Panc1 (cell line): ENCODE data around the gene DMBT1. TPM values are rescaled to one million over a fixed set of nuclear protein-coding genes. Genes with fewer than 3 reads are reported as not detected.

ENCODE experiments used
- ATAC-seq: fragments of 200-7000 bp; cut with Tn5 transposase; 2 replicates; pipeline ENCODE4 v1.9.1; 2020; ENCODE audit warnings: mild to moderate bottlenecking, moderate library complexity
- BruUV-seq: library from RNA; stranded (reverse); fragments of 400-500 nt; replicated peaks from 2 replicates; lab custom pipeline; 2021; lab: Mats Ljungman, UMichigan
- CTCF ChIA-PET: fragments of 300-600 bp; sonication (Branson Sonifier 250); formaldehyde crosslinking; loops from one replicate; lab custom pipeline; 2022; ENCODE audit warnings: antibody characterized with exemption; lab: Charles Lee
- POLR2A ChIA-PET: fragments of 300-600 bp; sonication (Branson Sonifier 250); formaldehyde crosslinking; loops from one replicate; lab custom pipeline; 2022; ENCODE audit warnings: antibody characterized with exemption; lab: Charles Lee
- DNase-seq: peaks from one replicate; pipeline ENCODE4 v3.0.0-alpha.2; 2010; ENCODE audit warnings: low read depth, low spot score
- H3K27ac ChIP-seq: 2 replicates; pipeline ENCODE4 v1.5.1; 2011; ENCODE audit warnings: mild to moderate bottlenecking, low read length, inconsistent platforms
- H3K27me3 ChIP-seq: fragments of 200-500 bp; sonication (Bioruptor generic); 2 replicates; pipeline ENCODE4 v1.6.0; 2014; ENCODE audit warnings: low read length, inconsistent platforms; ENCODE audit not compliant: control insufficient read depth, insufficient read depth
- H3K36me3 ChIP-seq: fragments of 200-500 bp; sonication (Bioruptor generic); 2 replicates; pipeline ENCODE4 v1.5.1; 2014; ENCODE audit warnings: inconsistent platforms, mild to moderate bottlenecking, low read length, moderate library complexity; ENCODE audit not compliant: control insufficient read depth, insufficient read depth
- H3K4me1 ChIP-seq: 2 replicates; pipeline ENCODE4 v1.5.1; 2011; ENCODE audit warnings: inconsistent platforms, mild to moderate bottlenecking, low read length, moderate library complexity; ENCODE audit not compliant: control insufficient read depth, insufficient read depth
- H3K4me3 ChIP-seq, 2 experiments: 2 replicates each; pipeline ENCODE4 v1.5.1; 2011 to 2012; ENCODE audit warnings: low read depth in 2 of 2, low read length in 2 of 2, mild to moderate bottlenecking in 2 of 2, inconsistent platforms in 1 of 2, moderate library complexity in 1 of 2
- H3K9me3 ChIP-seq: fragments of 200-500 bp; sonication (Bioruptor generic); 2 replicates; pipeline ENCODE4 v1.5.1; 2014; ENCODE audit warnings: low read depth, mild to moderate bottlenecking, inconsistent platforms, low read length, moderate library complexity; ENCODE audit not compliant: control insufficient read depth, insufficient read depth
- POLR2AphosphoS5 ChIP-seq: IDR thresholded peaks from 2 replicates; pipeline ENCODE4 v1.6.1; 2012; ENCODE audit warnings: mild to moderate bottlenecking, low read depth, low read length, moderate library complexity
- SIN3A ChIP-seq: IDR thresholded peaks from 2 replicates; pipeline ENCODE4 v1.6.1; 2012; ENCODE audit warnings: low read depth, mild to moderate bottlenecking, low read length, moderate library complexity, borderline replicate concordance; ENCODE audit not compliant: insufficient read depth
- TCF7L2 ChIP-seq: IDR thresholded peaks from 2 replicates; pipeline ENCODE4 v1.6.1; 2011; ENCODE audit warnings: mild to moderate bottlenecking, low read depth, low read length, inconsistent platforms
- in situ Hi-C: cut with HindIII; loops from 2 replicates; pipeline ENCODE4 v1.10.0; 2016; ENCODE audit warnings: low sequenced_read_pairs, low pct_unique_long_range_greater_than_20kb
- intact Hi-C: fragments of 100-400 bp; cut with micrococcal nuclease; formaldehyde crosslinking; loops from one replicate; pipeline ENCODE4 v1.10.0; 2022; ENCODE audit not compliant: unreplicated experiment
- total RNA-seq: library from RNA; stranded (reverse); gene quantifications from one replicate; pipeline ENCODE4 v1.2.1, GENCODE V29; 2021; ENCODE audit not compliant: unreplicated experiment
- TF ChIP-seq, protein P1 (sequence below), 2 experiments: IDR thresholded peaks; 2 replicates each; pipeline ENCODE4 v1.6.1; 2011 to 2012; ENCODE audit warnings: low read depth in 2 of 2, control low read depth in 1 of 2, low read length in 1 of 2, mild to moderate bottlenecking in 1 of 2, moderate library complexity in 1 of 2; ENCODE audit not compliant: insufficient read depth in 1 of 2
- TF ChIP-seq, protein P2 (sequence below): fragments of 450-650 bp; IDR thresholded peaks from 2 replicates; pipeline ENCODE4 v1.5.1; 2017; ENCODE audit warnings: mild to moderate bottlenecking

The DMBT1 gene
- total RNA-seq, 1 experiment from 2014 or later, result 0.05 TPM

DNA sequence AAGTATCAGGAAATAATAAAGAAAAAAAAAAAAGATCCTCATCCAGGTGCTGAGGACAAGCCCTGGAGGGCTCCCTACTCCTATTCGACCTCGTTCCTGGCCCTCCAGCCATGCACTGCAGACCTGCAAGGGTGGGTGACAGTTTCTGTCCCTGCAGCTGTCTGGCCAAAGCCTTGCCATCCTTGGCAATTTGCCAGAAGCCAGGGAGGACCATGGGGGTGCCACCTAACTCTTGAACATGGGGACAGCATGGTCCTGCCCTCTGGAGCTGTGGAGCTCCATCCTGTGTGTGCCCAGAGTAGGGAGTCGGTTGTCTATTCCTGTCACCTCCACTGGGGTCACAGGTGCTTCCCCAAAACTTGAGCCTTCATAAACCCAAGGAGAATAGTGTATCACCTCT lies 27.8 kb downstream of the DMBT1 start:
- intact Hi-C loops (no loop called here), in situ Hi-C loops (no loop called here)
- H3K9me3 ChIP-seq, result no peaks in the 10 kb centered on the region
- no TSS peak for BruUV-seq
- H3K27me3 ChIP-seq, result no peaks in the 10 kb centered on the region
- H3K4me1 ChIP-seq, result no peaks in the 10 kb centered on the region
- H3K36me3 ChIP-seq, result no peaks in the 10 kb centered on the region
- ATAC-seq (no peak), DNase-seq (no peak)
- H3K4me3 ChIP-seq, result no peak overlapping the region
- CTCF ChIA-PET, result no interaction called here
- TF ChIP-seq, protein P1, sequence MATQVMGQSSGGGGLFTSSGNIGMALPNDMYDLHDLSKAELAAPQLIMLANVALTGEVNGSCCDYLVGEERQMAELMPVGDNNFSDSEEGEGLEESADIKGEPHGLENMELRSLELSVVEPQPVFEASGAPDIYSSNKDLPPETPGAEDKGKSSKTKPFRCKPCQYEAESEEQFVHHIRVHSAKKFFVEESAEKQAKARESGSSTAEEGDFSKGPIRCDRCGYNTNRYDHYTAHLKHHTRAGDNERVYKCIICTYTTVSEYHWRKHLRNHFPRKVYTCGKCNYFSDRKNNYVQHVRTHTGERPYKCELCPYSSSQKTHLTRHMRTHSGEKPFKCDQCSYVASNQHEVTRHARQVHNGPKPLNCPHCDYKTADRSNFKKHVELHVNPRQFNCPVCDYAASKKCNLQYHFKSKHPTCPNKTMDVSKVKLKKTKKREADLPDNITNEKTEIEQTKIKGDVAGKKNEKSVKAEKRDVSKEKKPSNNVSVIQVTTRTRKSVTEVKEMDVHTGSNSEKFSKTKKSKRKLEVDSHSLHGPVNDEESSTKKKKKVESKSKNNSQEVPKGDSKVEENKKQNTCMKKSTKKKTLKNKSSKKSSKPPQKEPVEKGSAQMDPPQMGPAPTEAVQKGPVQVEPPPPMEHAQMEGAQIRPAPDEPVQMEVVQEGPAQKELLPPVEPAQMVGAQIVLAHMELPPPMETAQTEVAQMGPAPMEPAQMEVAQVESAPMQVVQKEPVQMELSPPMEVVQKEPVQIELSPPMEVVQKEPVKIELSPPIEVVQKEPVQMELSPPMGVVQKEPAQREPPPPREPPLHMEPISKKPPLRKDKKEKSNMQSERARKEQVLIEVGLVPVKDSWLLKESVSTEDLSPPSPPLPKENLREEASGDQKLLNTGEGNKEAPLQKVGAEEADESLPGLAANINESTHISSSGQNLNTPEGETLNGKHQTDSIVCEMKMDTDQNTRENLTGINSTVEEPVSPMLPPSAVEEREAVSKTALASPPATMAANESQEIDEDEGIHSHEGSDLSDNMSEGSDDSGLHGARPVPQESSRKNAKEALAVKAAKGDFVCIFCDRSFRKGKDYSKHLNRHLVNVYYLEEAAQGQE (IDR thresholded peaks at IDR 0.05; ENCODE audit: insufficient read depth in 1 of 2, low read depth in 2 of 2, low read length in 1 of 2), result no peak
- no peak for TF ChIP-seq POLR2AphosphoS5
- no peak for TF ChIP-seq TCF7L2
- TF ChIP-seq SIN3A, result no peak
- TF ChIP-seq, protein P2, sequence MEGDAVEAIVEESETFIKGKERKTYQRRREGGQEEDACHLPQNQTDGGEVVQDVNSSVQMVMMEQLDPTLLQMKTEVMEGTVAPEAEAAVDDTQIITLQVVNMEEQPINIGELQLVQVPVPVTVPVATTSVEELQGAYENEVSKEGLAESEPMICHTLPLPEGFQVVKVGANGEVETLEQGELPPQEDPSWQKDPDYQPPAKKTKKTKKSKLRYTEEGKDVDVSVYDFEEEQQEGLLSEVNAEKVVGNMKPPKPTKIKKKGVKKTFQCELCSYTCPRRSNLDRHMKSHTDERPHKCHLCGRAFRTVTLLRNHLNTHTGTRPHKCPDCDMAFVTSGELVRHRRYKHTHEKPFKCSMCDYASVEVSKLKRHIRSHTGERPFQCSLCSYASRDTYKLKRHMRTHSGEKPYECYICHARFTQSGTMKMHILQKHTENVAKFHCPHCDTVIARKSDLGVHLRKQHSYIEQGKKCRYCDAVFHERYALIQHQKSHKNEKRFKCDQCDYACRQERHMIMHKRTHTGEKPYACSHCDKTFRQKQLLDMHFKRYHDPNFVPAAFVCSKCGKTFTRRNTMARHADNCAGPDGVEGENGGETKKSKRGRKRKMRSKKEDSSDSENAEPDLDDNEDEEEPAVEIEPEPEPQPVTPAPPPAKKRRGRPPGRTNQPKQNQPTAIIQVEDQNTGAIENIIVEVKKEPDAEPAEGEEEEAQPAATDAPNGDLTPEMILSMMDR, result no peak
- H3K27ac ChIP-seq, result no peak overlapping the region
- POLR2A ChIA-PET, result no interaction called here

DNA sequence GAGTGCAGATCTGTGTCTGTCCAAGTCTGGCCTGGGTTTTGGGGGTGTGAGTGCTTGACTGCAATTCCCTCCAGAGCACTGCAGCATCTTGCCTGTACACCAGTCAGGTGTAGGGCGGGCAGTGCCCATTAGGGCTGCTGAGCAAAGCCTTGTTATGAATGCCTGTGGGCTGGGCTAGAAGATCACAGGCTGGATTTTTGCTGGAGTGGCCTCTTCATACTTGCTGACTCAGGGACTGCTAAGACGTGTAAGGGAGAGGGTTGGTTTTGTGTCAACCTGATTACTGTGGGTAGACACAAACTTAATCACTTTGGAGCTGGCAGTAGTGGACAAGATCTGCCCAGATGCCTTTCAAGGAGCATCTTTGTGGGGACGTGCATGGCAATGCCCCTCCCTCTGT lies 29.6 kb downstream of the DMBT1 start:
- no peak for DNase-seq
- TF ChIP-seq SIN3A, result no peak
- TF ChIP-seq TCF7L2, result no peak
- TF ChIP-seq, protein P1 (IDR thresholded peaks at IDR 0.05; ENCODE audit: insufficient read depth in 1 of 2, low read depth in 2 of 2, low read length in 1 of 2), result no peak
- TF ChIP-seq, protein P2, result no peak
- TF ChIP-seq POLR2AphosphoS5, result no peak
- in situ Hi-C loops, result no loop called here
- ChIA-PET CTCF (no interaction called here), POLR2A (no interaction called here)
- BruUV-seq, result no TSS peak
- no peak for ATAC-seq
- Histone ChIP-seq H3K27me3 (no peaks in the 10 kb centered on the region), H3K9me3 (no peaks in the 10 kb centered on the region), H3K4me3 (no peak overlapping the region), H3K4me1 (no peaks in the 10 kb centered on the region), H3K36me3 (no peaks in the 10 kb centered on the region), H3K27ac (no peak overlapping the region)
- intact Hi-C loops, result no loop called here
